ENCODE results near the gene SPATA33.

The SPATA33 gene

DNA sequence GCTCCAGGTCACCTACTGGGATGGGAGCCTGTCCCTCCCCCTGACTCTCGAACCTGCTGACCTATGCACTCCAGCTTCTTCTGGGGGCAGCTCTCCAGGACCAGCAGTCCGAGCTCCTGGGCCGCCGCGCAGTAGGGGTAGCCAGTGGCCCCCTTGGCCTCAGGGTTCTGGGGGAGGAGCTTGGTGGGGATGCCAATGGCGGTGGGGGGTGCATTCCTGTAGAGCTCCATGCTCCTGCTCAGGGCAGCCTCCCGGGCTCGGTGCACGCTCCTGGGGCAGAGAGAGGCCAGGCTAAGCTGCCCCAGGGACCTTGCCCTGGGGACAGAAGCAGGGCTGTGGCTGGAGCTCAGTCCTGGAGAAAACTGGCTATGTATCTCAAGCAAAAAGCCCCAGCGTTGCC, 51.5 kb downstream of the SPATA33 start:
- Histone ChIP-seq H3K4me1 (ENCODE audit: control insufficient read depth, insufficient read depth, low read length, poor library complexity, severe bottlenecking) (peaks cover 15% of the 10 kb centered on the region), H3K9me3 (ENCODE audit: control insufficient read depth, low read length) (no peaks in the 10 kb centered on the region), H3K36me3 (ENCODE audit: control insufficient read depth, insufficient read depth, low read length) (no peaks in the 10 kb centered on the region), H3K27me3 (replicated peaks; ENCODE audit: control insufficient read depth, insufficient read depth, low read length, poor library complexity, severe bottlenecking) (no peaks in the 10 kb centered on the region), H3K27ac (ENCODE audit: insufficient read depth, low read length, poor library complexity, severe bottlenecking) (no peak overlapping the region), H3K4me3 (ENCODE audit: insufficient read depth, low read depth, low read length, poor library complexity, severe bottlenecking) (no peak overlapping the region)
- no peak for DNase-seq

- no peaks in the 10 kb centered on the region for H3K9me3 ChIP-seq (ENCODE audit: control insufficient read depth, low read length)
- no peak overlapping the region for H3K27ac ChIP-seq (ENCODE audit: insufficient read depth, low read length, poor library complexity, severe bottlenecking)
- H3K4me3 ChIP-seq (ENCODE audit: insufficient read depth, low read depth, low read length, poor library complexity, severe bottlenecking) = no peak overlapping the region
- H3K4me1 ChIP-seq (ENCODE audit: control insufficient read depth, insufficient read depth, low read length, poor library complexity, severe bottlenecking) = peaks cover 15% of the 10 kb centered on the region
- H3K27me3 ChIP-seq (replicated peaks; ENCODE audit: control insufficient read depth, insufficient read depth, low read length, poor library complexity, severe bottlenecking) = no peaks in the 10 kb centered on the region
- no peaks in the 10 kb centered on the region for H3K36me3 ChIP-seq (ENCODE audit: control insufficient read depth, insufficient read depth, low read length)
- DNase-seq = no peak
These were observed 52.2 kb downstream of the SPATA33 start for GRCh38 chr16:89709716-89710432.

- H3K36me3 ChIP-seq (ENCODE audit: control insufficient read depth, insufficient read depth, low read length) = no peaks in the 10 kb centered on the region
- H3K27me3 ChIP-seq (replicated peaks; ENCODE audit: control insufficient read depth, insufficient read depth, low read length, poor library complexity, severe bottlenecking) = no peaks in the 10 kb centered on the region
- DNase-seq = no peak
These were observed 53.3 kb downstream of the SPATA33 start for GRCh38 chr16:89710709-89711564.

GRCh38 chr16:89711601-89712273, 54.1 kb downstream of the SPATA33 start:
- peaks cover 11% of the 10 kb centered on the region for H3K4me1 ChIP-seq (ENCODE audit: control insufficient read depth, insufficient read depth, low read length, poor library complexity, severe bottlenecking)
- peak overlapping the region; percentile 55 for H3K4me3 ChIP-seq (ENCODE audit: insufficient read depth, low read depth, low read length, poor library complexity, severe bottlenecking)
- no peaks in the 10 kb centered on the region for H3K27me3 ChIP-seq (replicated peaks; ENCODE audit: control insufficient read depth, insufficient read depth, low read length, poor library complexity, severe bottlenecking)
- H3K9me3 ChIP-seq (ENCODE audit: control insufficient read depth, low read length) = no peaks in the 10 kb centered on the region
- DNase-seq = peak; percentile 47 to 65 (median 61)
- no peak overlapping the region for H3K27ac ChIP-seq (ENCODE audit: insufficient read depth, low read length, poor library complexity, severe bottlenecking)
- no peaks in the 10 kb centered on the region for H3K36me3 ChIP-seq (ENCODE audit: control insufficient read depth, insufficient read depth, low read length)

More at GRCh38 chr16:89710709-89711564, 53.3 kb downstream of the SPATA33 start:
- Histone ChIP-seq H3K27ac (ENCODE audit: insufficient read depth, low read length, poor library complexity, severe bottlenecking) (no peak overlapping the region), H3K9me3 (ENCODE audit: control insufficient read depth, low read length) (no peaks in the 10 kb centered on the region), H3K4me3 (ENCODE audit: insufficient read depth, low read depth, low read length, poor library complexity, severe bottlenecking) (no peak overlapping the region), H3K4me1 (ENCODE audit: control insufficient read depth, insufficient read depth, low read length, poor library complexity, severe bottlenecking) (peaks cover 15% of the 10 kb centered on the region)

DNA sequence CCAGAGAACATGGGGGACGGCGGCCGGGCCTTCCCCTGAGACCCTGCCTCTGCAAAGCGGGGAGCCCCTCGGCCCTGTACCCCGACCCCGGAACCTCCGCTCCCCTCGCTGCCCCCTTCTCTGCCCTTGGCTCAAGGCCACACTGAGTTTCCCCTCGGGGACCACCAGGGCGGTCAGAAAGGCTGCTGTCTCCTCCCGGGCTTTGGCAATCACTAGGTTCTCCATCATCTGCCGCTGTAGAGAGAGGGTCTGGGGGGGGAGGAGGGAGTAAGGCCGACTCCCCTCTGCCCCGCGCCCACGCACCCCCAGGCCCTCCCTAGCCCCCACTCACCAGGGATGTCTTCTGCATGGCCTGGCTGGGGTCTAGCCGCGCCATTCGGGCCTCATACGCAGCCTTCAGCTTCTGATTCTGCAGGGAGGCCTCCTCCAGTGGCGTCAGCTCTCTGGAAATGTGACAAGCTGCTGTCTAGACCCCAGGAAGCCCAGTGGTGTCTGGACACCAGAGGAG, 54.7 kb downstream of the SPATA33 start:
- DNase-seq = no peak
- H3K27me3 ChIP-seq (replicated peaks; ENCODE audit: control insufficient read depth, insufficient read depth, low read length, poor library complexity, severe bottlenecking) = no peaks in the 10 kb centered on the region
- H3K27ac ChIP-seq (ENCODE audit: insufficient read depth, low read length, poor library complexity, severe bottlenecking) = no peak overlapping the region
- H3K9me3 ChIP-seq (ENCODE audit: control insufficient read depth, low read length) = no peaks in the 10 kb centered on the region
- H3K4me1 ChIP-seq (ENCODE audit: control insufficient read depth, insufficient read depth, low read length, poor library complexity, severe bottlenecking) = peaks cover 11% of the 10 kb centered on the region
- H3K4me3 ChIP-seq (ENCODE audit: insufficient read depth, low read depth, low read length, poor library complexity, severe bottlenecking) = peak overlapping the region; percentile 55
- H3K36me3 ChIP-seq (ENCODE audit: control insufficient read depth, insufficient read depth, low read length) = no peaks in the 10 kb centered on the region

DNA sequence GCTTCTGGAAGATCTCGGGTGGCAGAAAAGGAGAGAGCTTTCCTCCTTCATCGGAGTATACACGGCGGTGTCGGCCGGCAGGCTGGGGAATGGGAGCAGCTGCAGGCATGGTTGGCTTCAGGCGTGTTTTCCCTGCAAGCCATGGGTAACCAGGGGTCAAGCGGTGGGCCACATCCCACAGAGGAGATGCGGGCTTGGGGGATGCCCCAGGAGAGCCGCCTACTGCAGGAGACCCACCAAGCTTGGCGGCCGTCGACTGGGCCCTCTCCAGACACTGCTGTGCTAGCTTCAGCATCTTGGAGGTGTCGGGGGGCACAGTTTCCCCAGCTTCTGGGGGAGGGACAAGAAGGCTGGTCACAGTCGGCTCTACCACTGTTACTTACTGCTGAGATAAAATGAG, 58.9 kb downstream of the SPATA33 start:
- no peaks in the 10 kb centered on the region for H3K36me3 ChIP-seq (ENCODE audit: control insufficient read depth, insufficient read depth, low read length)
- H3K4me3 ChIP-seq (ENCODE audit: insufficient read depth, low read depth, low read length, poor library complexity, severe bottlenecking) = no peak overlapping the region
- no peaks in the 10 kb centered on the region for H3K9me3 ChIP-seq (ENCODE audit: control insufficient read depth, low read length)
- H3K27ac ChIP-seq (ENCODE audit: insufficient read depth, low read length, poor library complexity, severe bottlenecking) = no peak overlapping the region
- H3K4me1 ChIP-seq (ENCODE audit: control insufficient read depth, insufficient read depth, low read length, poor library complexity, severe bottlenecking) = peaks cover 18% of the 10 kb centered on the region
- DNase-seq = no peak
- no peaks in the 10 kb centered on the region for H3K27me3 ChIP-seq (replicated peaks; ENCODE audit: control insufficient read depth, insufficient read depth, low read length, poor library complexity, severe bottlenecking)

DNA sequence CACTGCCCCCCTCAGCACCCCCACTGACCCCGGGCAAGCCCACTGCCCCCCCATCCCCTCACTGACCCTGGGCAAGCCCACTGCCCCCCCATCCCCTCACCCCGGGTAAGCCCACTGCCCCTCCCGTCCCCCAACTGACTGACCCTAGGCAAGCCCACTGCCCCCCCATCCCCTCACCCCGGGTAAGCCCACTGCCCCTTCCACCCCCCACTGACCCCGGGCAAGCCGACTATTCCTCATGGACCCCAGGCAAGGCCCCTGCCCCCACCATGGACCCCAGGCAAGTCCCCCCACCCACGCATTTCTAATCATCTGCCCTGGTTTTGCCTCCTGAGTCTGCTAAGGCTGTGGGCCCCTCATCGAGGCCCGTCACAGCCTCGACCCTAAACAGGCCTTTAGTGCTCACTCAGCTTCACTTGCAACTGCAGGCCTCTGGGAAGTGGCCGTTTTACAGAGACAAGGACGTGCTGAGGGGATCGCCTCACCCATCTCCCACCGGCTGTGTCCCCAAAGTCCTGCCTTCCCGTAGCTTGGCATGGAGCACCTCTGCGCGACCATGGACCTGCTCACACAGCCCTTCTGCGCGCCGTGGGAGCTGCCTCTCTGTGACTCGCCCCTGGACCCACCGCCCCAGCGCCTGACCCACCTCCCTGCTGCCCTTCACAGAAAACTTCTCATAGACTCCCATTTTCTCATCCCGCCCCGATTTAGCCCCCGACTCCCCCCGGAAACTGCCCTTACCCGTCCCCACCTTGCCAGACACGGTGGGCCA, 59.5 kb downstream of the SPATA33 start:
- H3K9me3 ChIP-seq (ENCODE audit: control insufficient read depth, low read length) = no peaks in the 10 kb centered on the region
- H3K4me1 ChIP-seq (ENCODE audit: control insufficient read depth, insufficient read depth, low read length, poor library complexity, severe bottlenecking) = peaks cover 15% of the 10 kb centered on the region
- no peaks in the 10 kb centered on the region for H3K27me3 ChIP-seq (replicated peaks; ENCODE audit: control insufficient read depth, insufficient read depth, low read length, poor library complexity, severe bottlenecking)
- H3K36me3 ChIP-seq (ENCODE audit: control insufficient read depth, insufficient read depth, low read length) = no peaks in the 10 kb centered on the region
- DNase-seq = no peak
- no peak overlapping the region for H3K27ac ChIP-seq (ENCODE audit: insufficient read depth, low read length, poor library complexity, severe bottlenecking)
- H3K4me3 ChIP-seq (ENCODE audit: insufficient read depth, low read depth, low read length, poor library complexity, severe bottlenecking) = no peak overlapping the region

DNA sequence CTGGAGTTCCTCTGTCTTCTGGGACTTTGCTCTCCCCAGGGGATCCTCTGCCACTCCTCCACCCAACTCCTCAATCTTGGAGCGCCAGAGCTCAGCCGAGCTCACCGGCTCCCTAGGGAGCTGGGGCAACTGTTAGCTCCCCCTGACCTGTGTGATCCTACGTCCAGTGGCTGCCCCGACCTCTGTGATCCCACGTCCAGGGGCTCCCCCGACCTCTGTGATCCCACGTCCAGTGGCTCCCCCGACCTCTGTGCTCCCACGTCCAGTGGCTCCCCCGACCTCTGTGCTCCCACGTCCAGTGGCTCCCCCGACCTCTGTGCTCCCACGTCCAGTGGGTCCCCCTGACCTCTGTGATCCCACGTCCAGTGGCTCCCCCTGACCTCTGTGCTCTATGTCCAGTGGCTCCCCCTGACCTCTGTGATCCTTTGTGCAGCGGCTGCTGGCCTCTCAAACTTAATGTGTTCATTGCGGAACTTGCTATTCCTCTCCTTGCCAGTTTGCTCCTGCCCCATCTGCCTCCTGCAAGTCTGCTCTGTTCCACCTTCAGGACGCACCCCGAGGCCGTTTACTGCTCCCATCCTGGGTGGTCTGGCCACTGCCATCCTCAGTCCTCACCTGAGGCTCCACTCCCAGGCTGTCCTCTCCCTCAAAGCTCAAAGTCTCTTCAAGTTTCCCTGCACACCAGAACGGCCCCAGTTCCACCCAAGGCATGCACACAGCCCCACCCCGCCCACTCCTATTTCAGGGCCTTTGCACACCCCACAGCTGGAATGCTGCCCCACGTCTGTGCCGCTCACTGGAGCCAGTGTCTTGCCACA, 60.3 kb downstream of the SPATA33 start:
- Histone ChIP-seq H3K27ac (ENCODE audit: insufficient read depth, low read length, poor library complexity, severe bottlenecking) (no peak overlapping the region), H3K4me1 (ENCODE audit: control insufficient read depth, insufficient read depth, low read length, poor library complexity, severe bottlenecking) (peaks cover 11% of the 10 kb centered on the region), H3K9me3 (ENCODE audit: control insufficient read depth, low read length) (no peaks in the 10 kb centered on the region), H3K4me3 (ENCODE audit: insufficient read depth, low read depth, low read length, poor library complexity, severe bottlenecking) (no peak overlapping the region), H3K27me3 (replicated peaks; ENCODE audit: control insufficient read depth, insufficient read depth, low read length, poor library complexity, severe bottlenecking) (no peaks in the 10 kb centered on the region), H3K36me3 (ENCODE audit: control insufficient read depth, insufficient read depth, low read length) (peaks cover 1% of the 10 kb centered on the region)
- no peak for DNase-seq
